HG03558 (cell line): ENCODE measurements around the gene LIMS3.
"Not testable (repeated sequence)": the region's sequence is repeated elsewhere in the genome, so short reads cannot be mapped to it uniquely, and the experiment has no call there.

ENCODE experiments used
- ATAC-seq: cut with Tn5 transposase; IDR thresholded peaks from one replicate; pipeline ENCODE4 v1.9.1; 2021; ENCODE audit warnings: moderate number of reproducible peaks; ENCODE audit not compliant: unreplicated experiment; ENCODE audit errors: extremely low read depth

LIMS3 gene

GRCh38 chr2:109898462-109899336 lies at the start of gene LIMS3:
Gene LIMS3 (plus strand): TSS chr2:109898688. CDS start chr2:109898729, 41 bp downstream.
- ATAC-seq, result not testable (repeated sequence)

GRCh38 chr2:109871129-109871751 lies 27.2 kb upstream of the LIMS3 start:
- not testable (repeated sequence) for ATAC-seq

GRCh38 chr2:109876625-109877024 lies 21.9 kb upstream of the LIMS3 start:
- not testable (repeated sequence) for ATAC-seq

GRCh38 chr2:109882112-109882511 lies 16.4 kb upstream of the LIMS3 start:
- ATAC-seq, result not testable (repeated sequence)

- not testable (repeated sequence) for ATAC-seq
Measured at GRCh38 chr2:109888414-109888813, 10.1 kb upstream of the LIMS3 start.

- ATAC-seq, result not testable (repeated sequence)
Measured at GRCh38 chr2:109889909-109890308, 8.6 kb upstream of the LIMS3 start.

- not testable (repeated sequence) for ATAC-seq
Measured at GRCh38 chr2:109891024-109891423, 7.5 kb upstream of the LIMS3 start.

GRCh38 chr2:109893736-109894135 lies 4.8 kb upstream of the LIMS3 start:
- ATAC-seq, result not testable (repeated sequence)

- not testable (repeated sequence) for ATAC-seq
Measured at GRCh38 chr2:109894141-109894540, 4.3 kb upstream of the LIMS3 start.

- ATAC-seq, result not testable (repeated sequence)
Measured at GRCh38 chr2:109895090-109895869, 3.2 kb upstream of the LIMS3 start.

- ATAC-seq, result peak; percentile 90
Measured at GRCh38 chr2:109896212-109896611, 2.3 kb upstream of the LIMS3 start.

- not testable (repeated sequence) for ATAC-seq
Measured at GRCh38 chr2:109897769-109898461, 573 bp upstream of the LIMS3 start.

GRCh38 chr2:109905796-109906195 lies 7.3 kb downstream of the LIMS3 start:
- ATAC-seq, result not testable (repeated sequence)

- ATAC-seq, result not testable (repeated sequence)
Measured at GRCh38 chr2:109908626-109909025, 10.1 kb downstream of the LIMS3 start.

GRCh38 chr2:109910789-109911188 lies 12.3 kb downstream of the LIMS3 start:
- ATAC-seq, result not testable (repeated sequence)

GRCh38 chr2:109913911-109914310 lies 15.4 kb downstream of the LIMS3 start:
- ATAC-seq, result not testable (repeated sequence)

- not testable (repeated sequence) for ATAC-seq
Measured at GRCh38 chr2:109914552-109914951, 16.1 kb downstream of the LIMS3 start.

GRCh38 chr2:109915830-109916229 lies 17.3 kb downstream of the LIMS3 start:
- not testable (repeated sequence) for ATAC-seq

GRCh38 chr2:109920162-109920561 lies 21.7 kb downstream of the LIMS3 start:
- ATAC-seq, result not testable (repeated sequence)
